ENCODE data around the gene SLC36A3.

The SLC36A3 gene

GRCh38 chr5:151234476-151235238, 68.9 kb downstream of the SLC36A3 start:
- no peak for DNase-seq (ENCODE audit: low read depth)
- H3K4me3 ChIP-seq (ENCODE audit: low read length), result no peak overlapping the region
- no peak for TF ChIP-seq CTCF (IDR thresholded peaks at IDR 0.05; ENCODE audit: insufficient read depth, low read depth, low read length, missing control alignments)

DNA sequence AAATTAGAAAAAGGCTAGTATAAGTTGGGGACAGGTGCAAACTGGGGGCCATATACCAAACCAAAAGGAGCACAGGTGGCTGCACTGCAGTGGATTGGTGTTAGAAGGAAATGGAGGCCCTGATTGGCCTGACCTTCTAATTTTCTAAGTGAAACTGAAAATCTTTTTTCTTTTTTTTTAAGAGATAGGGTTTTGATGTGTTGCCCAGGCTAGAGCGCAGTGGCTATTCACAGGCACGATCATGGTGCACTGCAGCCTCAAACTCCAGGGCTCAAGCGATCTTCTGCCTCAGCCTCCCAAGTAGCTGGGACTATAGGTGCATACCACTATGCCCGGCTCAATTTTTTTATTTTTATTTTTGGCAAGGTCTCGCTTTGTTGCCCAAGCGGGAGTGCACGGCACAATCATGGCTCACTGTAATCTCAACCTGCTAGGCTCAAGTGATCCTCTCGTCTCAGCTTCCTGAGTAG, 69.9 kb downstream of the SLC36A3 start:
- TF ChIP-seq CTCF (IDR thresholded peaks at IDR 0.05; ENCODE audit: insufficient read depth, low read depth, low read length, missing control alignments), result no peak
- H3K4me3 ChIP-seq (ENCODE audit: low read length), result no peak overlapping the region
- DNase-seq (ENCODE audit: low read depth), result no peak

DNA sequence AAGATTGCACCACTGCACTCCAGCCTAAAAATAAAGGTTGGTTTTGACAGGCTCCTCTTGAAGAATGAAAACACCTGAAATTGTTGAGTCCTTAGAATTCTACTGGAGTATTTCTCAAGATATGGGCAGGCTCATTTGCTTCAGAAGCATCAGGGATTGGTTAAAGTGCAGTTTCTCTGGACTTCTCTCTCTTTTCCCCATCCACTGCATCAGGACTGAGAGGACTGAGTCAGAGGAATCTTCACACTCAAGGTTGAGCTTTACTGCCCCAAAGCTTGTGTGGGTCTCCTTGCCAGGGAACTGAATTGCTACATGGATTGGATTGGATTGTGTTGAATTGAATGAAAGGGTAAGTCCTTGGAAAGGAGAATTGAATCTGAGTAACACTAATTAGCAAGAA, 72.2 kb downstream of the SLC36A3 start:
- H3K4me3 ChIP-seq (ENCODE audit: low read length), result no peak overlapping the region
- TF ChIP-seq CTCF (IDR thresholded peaks at IDR 0.05; ENCODE audit: insufficient read depth, low read depth, low read length, missing control alignments), result no peak
- no peak for DNase-seq (ENCODE audit: low read depth)

GRCh38 chr5:151230048-151230680, 73.4 kb downstream of the SLC36A3 start:
- no peak for TF ChIP-seq CTCF (IDR thresholded peaks at IDR 0.05; ENCODE audit: insufficient read depth, low read depth, low read length, missing control alignments)
- H3K4me3 ChIP-seq (ENCODE audit: low read length), result no peak overlapping the region
- no peak for DNase-seq (ENCODE audit: low read depth)

GRCh38 chr5:151228986-151229385, 74.6 kb downstream of the SLC36A3 start:
- no peak for TF ChIP-seq CTCF (IDR thresholded peaks at IDR 0.05; ENCODE audit: insufficient read depth, low read depth, low read length, missing control alignments)
- no peak overlapping the region for H3K4me3 ChIP-seq (ENCODE audit: low read length)
- no peak for DNase-seq (ENCODE audit: low read depth)

- no peak for DNase-seq (ENCODE audit: low read depth)
- TF ChIP-seq CTCF (IDR thresholded peaks at IDR 0.05; ENCODE audit: insufficient read depth, low read depth, low read length, missing control alignments), result no peak
- no peak overlapping the region for H3K4me3 ChIP-seq (ENCODE audit: low read length)
These were observed 75.6 kb downstream of the SLC36A3 start for GRCh38 chr5:151227918-151228447.

All from epithelial cell of esophagus (primary cell).